HG02852 (cell line): ENCODE results near the gene NCS1.

Experiments used
- ATAC-seq: cut with Tn5 transposase; IDR thresholded peaks from one replicate; pipeline ENCODE4 v1.9.1; 2021; ENCODE audit warnings: mild to moderate bottlenecking, moderate library complexity; ENCODE audit not compliant: unreplicated experiment

Gene NCS1

DNA sequence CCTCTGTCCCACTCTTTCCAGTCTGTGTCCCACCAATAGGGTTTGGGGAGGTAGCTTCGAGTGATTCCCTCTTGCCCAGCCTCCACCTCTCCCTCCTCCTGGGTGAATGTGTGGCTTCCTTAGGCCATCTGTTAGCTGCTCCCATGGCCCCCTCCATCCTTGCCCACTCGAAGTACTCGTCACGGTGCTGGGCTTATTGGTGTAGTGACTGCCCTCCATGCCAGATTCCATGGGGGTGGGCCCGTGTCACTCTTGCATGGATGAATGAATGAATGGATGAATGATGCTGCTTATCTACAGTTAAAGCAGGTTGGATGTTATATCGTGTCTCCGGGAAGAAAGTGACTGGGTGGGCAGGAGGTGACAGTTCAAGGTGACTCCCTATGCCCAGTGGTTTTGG is 112.5 kb downstream of the NCS1 start:
- ATAC-seq = no peak

DNA sequence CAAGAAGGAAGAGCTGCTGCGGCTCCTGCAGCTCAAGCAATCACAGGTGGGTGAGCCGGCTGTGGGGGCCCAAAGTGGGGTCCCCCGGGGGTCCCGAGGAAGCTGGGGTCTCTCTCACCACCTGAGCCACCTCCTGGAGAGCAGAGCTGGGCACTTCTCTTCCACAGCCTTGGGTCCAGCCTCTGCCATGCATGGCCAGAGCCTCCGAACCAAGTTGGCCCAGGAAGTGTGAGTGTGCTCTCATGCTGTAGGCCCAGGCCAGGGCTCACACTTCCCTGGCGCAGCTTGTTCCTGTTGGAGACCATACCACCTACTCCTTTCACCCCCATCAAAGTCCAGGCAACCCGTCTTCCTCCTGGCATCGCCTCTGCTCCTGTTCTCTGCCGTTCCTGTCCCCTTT is 113.1 kb downstream of the NCS1 start:
- no peak for ATAC-seq

DNA sequence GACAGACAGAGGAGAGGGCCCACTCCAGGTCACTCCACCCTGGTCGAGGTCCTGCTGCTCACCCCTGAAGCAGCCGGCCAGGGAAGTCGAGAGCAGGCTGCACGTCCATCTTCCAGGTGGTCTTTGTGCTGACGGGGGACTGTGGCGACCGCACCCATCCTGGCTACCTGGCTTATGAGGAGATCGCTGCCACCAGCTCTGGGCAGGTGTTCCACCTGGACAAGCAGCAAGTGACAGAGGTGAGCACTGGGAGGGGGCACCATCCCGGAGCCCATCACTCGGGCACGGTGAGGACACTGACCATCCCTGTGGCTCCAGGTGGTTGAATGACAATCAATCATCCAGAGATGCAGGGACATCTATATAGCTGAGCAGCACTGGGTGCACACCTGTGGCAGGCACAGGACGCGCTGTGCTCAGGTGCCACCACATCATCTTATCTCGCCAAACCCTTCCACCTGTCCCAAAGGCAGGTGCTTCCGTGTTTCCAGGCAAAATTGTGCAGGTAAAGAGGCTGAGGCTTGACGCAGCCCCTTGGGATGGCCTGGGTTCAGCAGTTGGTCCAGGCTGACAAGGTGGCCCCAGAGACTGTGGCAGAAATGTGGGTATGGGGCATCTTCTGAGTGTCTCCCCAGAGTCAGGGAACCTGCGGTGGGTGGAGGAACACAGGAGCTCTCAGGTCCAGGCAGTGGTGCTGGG is 114.0 kb downstream of the NCS1 start:
- no peak for ATAC-seq
